Endothelial cell (in vitro differentiated cells): ENCODE measurements around the gene IFITM5. TPM values are rescaled to one million over a fixed set of nuclear protein-coding genes. Genes with fewer than 3 reads are reported as not detected.
"Not testable (repeated sequence)": the region's sequence is repeated elsewhere in the genome, so short reads cannot be mapped to it uniquely, and the experiment has no call there.

Source experiments
- DNase-seq: peaks from one replicate; pipeline ENCODE4 v3.0.0; 2021; ENCODE audit warnings: low spot score
- H3K27ac Mint-ChIP-seq: one replicate; pipeline ENCODE4 v1.8.0; 2021; ENCODE audit warnings: mixed read lengths, inconsistent platforms; ENCODE audit not compliant: unreplicated experiment
- H3K27me3 Mint-ChIP-seq: one replicate; pipeline ENCODE4 v1.8.0; 2021; ENCODE audit warnings: mild to moderate bottlenecking, moderate library complexity, mixed read lengths, inconsistent platforms; ENCODE audit not compliant: unreplicated experiment
- H3K36me3 Mint-ChIP-seq: one replicate; pipeline ENCODE4 v1.8.0; 2021; ENCODE audit warnings: mild to moderate bottlenecking, low read depth, mixed read lengths, inconsistent platforms; ENCODE audit not compliant: unreplicated experiment
- H3K4me1 Mint-ChIP-seq: one replicate; pipeline ENCODE4 v1.8.0; 2021; ENCODE audit warnings: mild to moderate bottlenecking, mixed read lengths, inconsistent platforms; ENCODE audit not compliant: unreplicated experiment
- H3K4me3 Mint-ChIP-seq: one replicate; pipeline ENCODE4 v1.8.0; 2021; ENCODE audit warnings: mild to moderate bottlenecking, mixed read lengths, inconsistent platforms; ENCODE audit not compliant: unreplicated experiment
- H3K9me3 Mint-ChIP-seq: one replicate; pipeline ENCODE4 v1.8.0; 2021; ENCODE audit warnings: mixed read lengths, inconsistent platforms; ENCODE audit not compliant: unreplicated experiment
- total RNA-seq: library from RNA; stranded (reverse); fragmentation: NEBNext Ultra II Directional; extraction: Animal tissue kit (Norgen Biotek cat#: 25700); gene quantifications from one replicate; pipeline ENCODE4 v1.2.1, GENCODE V29; 2021; ENCODE audit not compliant: unreplicated experiment
- TF ChIP-seq, protein P1 (sequence below): fragments of 200-600 bp; sonication (generic); IDR thresholded peaks from one replicate; pipeline ENCODE4 v1.5.0; 2021; ENCODE audit warnings: antibody characterized with exemption; ENCODE audit not compliant: unreplicated experiment

IFITM5 gene
- total RNA-seq, 1 donor from 2014 or later: not detected

- no peak overlapping the region for H3K27ac Mint-ChIP-seq
- peaks cover 7% of the 10 kb centered on the region for H3K36me3 Mint-ChIP-seq
- no peaks in the 10 kb centered on the region for H3K9me3 Mint-ChIP-seq
- H3K27me3 Mint-ChIP-seq: peaks cover 2% of the 10 kb centered on the region
- no peak overlapping the region for H3K4me3 Mint-ChIP-seq
- DNase-seq: no peak
- TF ChIP-seq, protein P1, sequence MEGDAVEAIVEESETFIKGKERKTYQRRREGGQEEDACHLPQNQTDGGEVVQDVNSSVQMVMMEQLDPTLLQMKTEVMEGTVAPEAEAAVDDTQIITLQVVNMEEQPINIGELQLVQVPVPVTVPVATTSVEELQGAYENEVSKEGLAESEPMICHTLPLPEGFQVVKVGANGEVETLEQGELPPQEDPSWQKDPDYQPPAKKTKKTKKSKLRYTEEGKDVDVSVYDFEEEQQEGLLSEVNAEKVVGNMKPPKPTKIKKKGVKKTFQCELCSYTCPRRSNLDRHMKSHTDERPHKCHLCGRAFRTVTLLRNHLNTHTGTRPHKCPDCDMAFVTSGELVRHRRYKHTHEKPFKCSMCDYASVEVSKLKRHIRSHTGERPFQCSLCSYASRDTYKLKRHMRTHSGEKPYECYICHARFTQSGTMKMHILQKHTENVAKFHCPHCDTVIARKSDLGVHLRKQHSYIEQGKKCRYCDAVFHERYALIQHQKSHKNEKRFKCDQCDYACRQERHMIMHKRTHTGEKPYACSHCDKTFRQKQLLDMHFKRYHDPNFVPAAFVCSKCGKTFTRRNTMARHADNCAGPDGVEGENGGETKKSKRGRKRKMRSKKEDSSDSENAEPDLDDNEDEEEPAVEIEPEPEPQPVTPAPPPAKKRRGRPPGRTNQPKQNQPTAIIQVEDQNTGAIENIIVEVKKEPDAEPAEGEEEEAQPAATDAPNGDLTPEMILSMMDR: no peak
- H3K4me1 Mint-ChIP-seq: no peaks in the 10 kb centered on the region
These were observed 28.0 kb downstream of the IFITM5 start for GRCh38 chr11:271319-271715.

DNA sequence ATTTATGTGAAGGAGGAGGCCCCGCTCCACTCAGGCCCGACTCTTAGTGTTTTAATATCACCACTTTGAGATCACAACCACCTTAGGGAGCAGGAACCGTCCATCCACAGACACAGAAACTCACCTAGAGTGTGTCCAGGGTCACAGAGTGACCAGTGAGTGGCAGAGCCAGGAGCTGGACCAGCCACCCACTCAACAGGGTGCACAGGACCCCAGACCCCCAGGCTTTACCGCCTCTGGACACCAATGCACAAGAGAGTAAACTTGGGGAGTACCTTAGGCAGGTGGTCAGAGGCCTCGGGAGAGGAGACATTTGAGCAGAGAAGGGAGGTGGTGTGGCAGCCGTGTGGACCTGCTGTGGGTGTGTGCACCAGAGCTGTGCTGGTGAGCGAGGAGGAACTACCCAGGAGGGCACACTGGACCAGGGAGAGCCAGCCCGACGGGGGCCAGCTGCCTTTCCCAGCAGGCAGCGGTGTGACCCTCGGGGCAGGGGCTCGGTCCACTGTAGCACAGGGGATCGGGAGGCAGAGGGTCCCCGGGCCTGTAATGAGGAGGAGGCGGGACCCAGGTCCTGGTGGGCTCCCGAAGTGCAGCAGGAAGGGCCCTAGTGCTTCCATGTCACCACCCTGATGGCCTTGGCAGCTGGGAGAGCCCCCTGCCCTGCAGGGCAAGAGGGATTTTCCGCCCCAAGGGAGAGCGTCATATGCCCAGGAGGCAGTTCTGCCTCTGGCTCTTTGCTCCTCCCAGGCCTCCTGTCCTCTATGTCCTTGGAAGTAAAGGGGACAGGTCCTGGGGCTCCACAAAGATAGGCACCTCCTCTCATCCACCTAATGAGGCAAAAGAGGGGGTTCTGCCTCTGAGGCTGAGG, 28.6 kb downstream of the IFITM5 start:
- Mint-ChIP-seq H3K27ac (no peak overlapping the region), H3K4me1 (no peaks in the 10 kb centered on the region), H3K4me3 (no peak overlapping the region), H3K9me3 (no peaks in the 10 kb centered on the region), H3K27me3 (peaks cover 2% of the 10 kb centered on the region), H3K36me3 (peaks cover 7% of the 10 kb centered on the region)
- DNase-seq: no peak
- TF ChIP-seq, protein P1: no peak

DNA sequence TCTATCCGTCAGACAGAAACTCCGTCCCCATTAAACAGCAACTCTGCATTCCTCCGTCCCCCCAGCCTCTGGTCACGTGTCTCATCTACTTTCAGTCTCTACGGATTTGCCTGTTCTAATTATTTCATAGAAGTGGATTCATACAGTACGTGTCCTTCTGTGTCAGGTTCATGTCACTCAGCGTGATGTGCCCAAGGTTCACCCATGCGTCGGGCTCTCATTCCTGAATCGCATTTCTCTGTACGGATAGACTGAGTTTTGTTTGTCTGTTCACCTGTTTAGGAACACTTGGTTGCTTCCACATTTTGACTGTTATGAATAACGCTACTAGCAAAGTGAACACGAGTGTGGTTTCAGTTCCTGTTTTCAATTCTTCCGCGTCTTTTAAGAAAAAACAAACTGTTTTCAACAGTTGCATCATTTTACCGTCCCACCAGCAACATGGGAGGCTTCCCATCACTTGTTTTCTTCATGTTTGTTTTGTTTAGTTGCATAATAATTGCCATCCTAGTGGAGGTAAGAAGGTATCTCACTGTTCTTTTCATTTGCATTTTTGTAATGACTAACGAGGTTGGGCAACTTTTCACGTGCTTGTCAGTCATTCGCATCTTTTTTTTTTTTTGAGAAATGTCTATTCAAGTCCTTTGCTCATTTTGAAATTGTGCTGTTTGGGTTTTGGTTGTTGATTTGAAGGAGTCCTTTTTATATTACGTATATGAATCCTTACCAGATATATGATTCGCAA, 30.0 kb downstream of the IFITM5 start:
- H3K4me3 Mint-ChIP-seq: no peak overlapping the region
- DNase-seq: no peak
- H3K4me1 Mint-ChIP-seq: no peaks in the 10 kb centered on the region
- H3K9me3 Mint-ChIP-seq: no peaks in the 10 kb centered on the region
- H3K27me3 Mint-ChIP-seq: peaks cover 2% of the 10 kb centered on the region
- H3K27ac Mint-ChIP-seq: no peak overlapping the region
- TF ChIP-seq, protein P1: no peak
- H3K36me3 Mint-ChIP-seq: peaks cover 7% of the 10 kb centered on the region

- not testable (repeated sequence) for H3K4me3 Mint-ChIP-seq, H3K4me1 Mint-ChIP-seq, H3K9me3 Mint-ChIP-seq, H3K36me3 Mint-ChIP-seq, H3K27ac Mint-ChIP-seq, H3K27me3 Mint-ChIP-seq, DNase-seq
These were observed 30.6 kb downstream of the IFITM5 start for GRCh38 chr11:268716-269145.

- Mint-ChIP-seq H3K27me3 (peaks cover 2% of the 10 kb centered on the region), H3K9me3 (no peaks in the 10 kb centered on the region), H3K36me3 (peaks cover 7% of the 10 kb centered on the region), H3K4me3 (no peak overlapping the region), H3K4me1 (no peaks in the 10 kb centered on the region), H3K27ac (no peak overlapping the region)
- DNase-seq: no peak
- TF ChIP-seq, protein P1: no peak
These were observed 31.8 kb downstream of the IFITM5 start for GRCh38 chr11:267491-267994.
